ENCODE measurements around the gene STK32C.
"Not testable (repeated sequence)": the region's sequence is repeated elsewhere in the genome, so short reads cannot be mapped to it uniquely, and the experiment has no call there.

STK32C gene

DNA sequence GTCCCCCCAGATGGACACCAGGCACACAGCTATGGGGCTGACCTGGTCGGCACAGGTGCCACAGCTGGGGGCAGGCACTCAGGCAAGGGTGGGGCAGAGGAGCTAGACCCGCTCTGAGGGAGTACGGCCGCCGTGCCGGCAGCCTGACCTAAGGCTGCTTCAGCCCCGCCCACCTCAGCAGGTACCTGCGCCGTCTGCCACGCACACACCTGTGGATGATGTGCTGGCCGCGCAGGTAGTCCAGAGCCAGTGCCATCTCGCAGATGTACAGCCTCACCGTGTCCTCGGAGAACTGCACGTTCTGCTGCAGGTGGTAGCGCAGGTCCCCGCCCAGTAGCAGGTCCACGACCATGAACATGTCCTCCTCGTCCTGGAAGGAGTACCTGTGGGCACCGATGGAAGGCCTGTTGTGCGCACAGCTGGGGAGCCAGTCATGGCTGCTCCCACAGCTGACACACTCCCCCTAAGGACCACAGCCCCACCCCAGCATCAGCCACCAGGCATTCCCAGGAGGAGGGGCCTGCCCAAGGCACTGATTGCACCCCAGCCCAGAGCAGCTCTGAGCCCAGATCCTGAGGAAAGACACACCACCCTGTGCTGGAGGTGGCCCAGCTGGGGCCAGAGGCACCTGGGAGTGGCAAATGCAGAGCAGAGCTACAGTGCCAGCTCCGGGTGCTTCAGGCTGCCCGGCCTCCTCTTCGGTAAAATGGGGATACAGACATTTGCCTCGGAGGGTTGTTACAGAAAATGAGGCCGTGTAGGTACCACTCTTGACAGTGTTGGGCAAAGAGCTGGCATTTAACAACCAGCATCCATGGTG lies 81.0 kb downstream of the STK32C start:
- no peak for DNase-seq

DNA sequence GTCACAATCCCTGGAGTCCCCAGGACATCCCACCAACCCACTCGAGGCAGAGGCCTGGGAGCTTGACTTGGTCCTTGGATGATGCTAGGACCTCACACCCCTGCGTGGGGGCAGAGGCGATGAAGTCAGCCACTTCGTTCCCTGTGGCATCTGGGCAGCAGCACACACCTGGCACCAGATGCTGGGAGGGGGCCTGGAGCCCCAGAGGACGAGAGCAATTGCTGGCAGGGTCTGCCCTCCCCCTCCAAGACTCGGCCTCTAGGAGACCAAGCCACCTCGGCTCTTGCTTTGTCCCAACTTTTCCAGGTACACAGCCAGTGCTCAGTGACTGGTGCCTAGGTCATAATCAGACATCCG lies 81.9 kb downstream of the STK32C start:
- no peak for DNase-seq

DNA sequence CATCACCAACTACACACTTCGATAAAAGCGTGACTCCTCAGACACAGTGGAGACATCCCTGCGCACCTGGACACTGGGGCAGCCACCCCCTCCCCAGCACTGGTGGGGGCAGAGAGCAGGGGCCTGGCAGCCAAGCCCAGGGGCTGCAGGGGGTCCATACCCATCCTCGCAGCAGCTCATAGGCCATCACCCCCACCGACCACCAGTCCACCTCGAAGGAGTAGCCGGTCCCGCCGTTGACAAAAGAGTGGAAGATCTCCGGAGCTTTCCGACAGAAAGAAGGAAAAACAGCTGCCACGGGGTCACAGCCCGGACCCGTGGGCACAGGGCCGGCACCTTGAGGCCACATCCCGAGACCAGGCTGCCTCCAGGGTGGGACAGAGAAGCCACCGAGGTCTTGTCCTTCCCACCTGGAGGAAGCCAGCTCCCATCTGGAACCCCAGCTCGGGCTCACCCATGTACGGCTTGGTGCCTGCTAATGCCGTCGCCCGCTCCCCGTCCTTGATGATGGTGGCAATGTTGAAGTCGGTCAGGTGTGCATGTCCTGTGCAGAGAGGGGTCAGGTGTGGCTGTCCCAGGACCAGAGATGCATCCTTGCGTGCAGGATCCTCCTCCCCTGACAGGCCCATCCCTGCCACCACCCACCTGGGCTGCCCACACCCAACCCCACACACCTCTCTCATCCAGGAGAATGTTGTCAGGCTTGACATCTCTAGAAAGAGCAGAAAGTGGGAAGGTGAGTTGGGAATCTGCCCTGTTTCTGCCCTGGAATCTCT lies 82.5 kb downstream of the STK32C start:
- DNase-seq = no peak

- no peak for DNase-seq
These were observed 83.2 kb downstream of the STK32C start for GRCh38 chr10:132224343-132225072.

DNA sequence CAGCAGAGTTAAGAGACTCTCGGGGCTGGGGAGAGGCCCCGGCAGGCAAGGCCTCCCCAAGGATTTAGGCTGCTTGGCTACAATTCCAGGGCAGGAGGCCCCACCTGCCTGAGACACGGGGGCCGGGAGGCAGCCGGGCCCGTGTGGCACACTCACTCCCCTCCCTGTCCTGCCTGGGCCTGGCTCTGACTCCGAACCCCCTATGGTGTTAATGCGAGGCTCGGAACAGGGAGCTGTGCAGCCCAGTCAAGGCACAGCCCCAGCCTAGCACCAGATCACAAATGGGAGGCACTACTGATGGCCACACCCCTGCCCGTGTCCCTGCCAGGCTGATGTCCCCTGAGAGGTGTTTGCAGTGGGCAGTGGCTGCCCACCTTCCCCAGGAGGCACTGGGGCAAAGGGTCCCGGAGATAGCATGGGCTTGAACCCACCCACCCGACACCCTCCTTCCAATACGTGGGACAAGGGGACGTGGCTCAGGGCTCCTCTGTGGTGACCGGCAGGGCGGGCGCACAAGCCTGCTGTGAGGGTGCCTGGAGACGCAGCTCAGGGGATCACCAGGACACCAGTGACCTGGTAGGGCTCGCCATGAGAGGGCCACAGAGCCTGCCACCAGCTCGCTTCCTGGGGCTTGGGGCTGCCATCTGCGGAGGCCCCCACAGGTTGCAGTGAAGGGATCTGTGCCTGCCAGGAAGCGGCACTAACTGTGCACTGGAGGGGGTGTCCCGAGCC lies 84.0 kb downstream of the STK32C start:
- DNase-seq = no peak

- DNase-seq = no peak
These were observed 84.6 kb downstream of the STK32C start for GRCh38 chr10:132223156-132223590.

GRCh38 chr10:132222726-132223125 lies 85.0 kb downstream of the STK32C start:
- DNase-seq = no peak

GRCh38 chr10:132220996-132221395 lies 86.8 kb downstream of the STK32C start:
- DNase-seq = not testable (repeated sequence)

- DNase-seq = no peak
These were observed 87.7 kb downstream of the STK32C start for GRCh38 chr10:132220061-132220460.

DNA sequence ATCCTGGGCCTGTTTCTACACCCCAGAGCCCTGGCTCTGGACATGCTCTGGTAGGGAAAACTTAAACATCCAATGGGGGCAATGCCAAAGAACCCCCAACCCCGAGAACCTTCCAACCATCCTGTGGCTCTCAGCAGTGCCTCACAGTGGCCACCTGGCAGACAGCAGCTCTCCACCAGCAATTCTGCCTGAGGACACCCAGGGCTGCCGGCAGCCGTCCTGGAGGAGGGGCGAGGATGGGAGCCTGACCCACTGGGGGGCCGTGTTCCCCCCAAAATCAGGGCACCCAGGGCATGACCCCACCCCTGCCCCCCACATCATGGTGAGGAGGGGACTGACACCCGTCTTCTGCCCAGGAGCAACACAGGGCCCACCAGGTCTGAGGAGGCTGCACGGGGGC lies 88.3 kb downstream of the STK32C start:
- no peak for DNase-seq

- DNase-seq = not testable (repeated sequence)
These were observed 91.3 kb downstream of the STK32C start for GRCh38 chr10:132216441-132216840.

- DNase-seq = no peak
These were observed 93.8 kb downstream of the STK32C start for GRCh38 chr10:132213917-132214316.

DNA sequence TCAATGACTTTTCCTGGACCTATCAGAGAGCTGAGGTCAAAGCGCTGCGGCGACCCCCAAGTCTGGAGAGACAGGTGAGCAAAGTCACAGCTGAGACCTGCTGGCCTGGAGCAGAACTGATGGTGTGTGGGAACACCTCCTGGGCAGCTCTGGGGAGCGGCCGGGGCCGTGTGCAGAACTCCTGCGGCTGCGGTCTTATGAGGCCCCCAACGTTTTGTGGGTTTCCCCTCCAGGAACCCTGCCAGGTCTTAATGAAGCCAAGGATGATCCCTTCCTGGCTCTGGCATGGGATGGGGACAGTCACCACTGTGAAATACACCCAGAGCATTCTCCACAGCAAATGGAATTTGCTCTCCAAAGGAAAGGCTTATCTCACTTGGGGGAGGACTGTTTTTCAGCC lies 94.9 kb downstream of the STK32C start:
- DNase-seq = no peak

DNA sequence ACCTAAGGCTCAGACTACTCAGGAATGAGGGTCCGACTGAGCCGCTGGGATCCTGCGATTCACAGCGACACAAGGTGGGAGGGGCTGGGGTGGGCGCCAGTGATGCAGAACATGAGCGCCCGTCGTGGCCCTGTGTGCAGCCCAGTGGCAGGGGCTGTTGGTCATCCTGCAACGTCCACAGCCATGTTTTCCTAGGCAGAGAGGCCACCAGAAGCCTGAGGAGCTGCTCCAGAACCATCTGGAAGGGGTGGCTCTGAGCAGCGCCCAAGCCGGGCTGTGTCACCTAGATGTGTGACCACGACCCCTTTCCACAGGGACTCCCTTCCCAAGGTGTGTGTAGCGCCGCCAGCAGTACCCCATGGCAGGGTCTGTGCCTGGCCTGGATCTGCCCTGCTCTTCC lies 96.5 kb downstream of the STK32C start:
- DNase-seq = no peak

- DNase-seq = no peak
These were observed 97.0 kb downstream of the STK32C start for GRCh38 chr10:132210766-132211165.

GRCh38 chr10:132209978-132210530 lies 97.7 kb downstream of the STK32C start:
- no peak for DNase-seq

- DNase-seq = no peak
These were observed 98.6 kb downstream of the STK32C start for GRCh38 chr10:132209130-132209529.

- DNase-seq = no peak
These were observed 99.2 kb downstream of the STK32C start for GRCh38 chr10:132208462-132209050.

DNA sequence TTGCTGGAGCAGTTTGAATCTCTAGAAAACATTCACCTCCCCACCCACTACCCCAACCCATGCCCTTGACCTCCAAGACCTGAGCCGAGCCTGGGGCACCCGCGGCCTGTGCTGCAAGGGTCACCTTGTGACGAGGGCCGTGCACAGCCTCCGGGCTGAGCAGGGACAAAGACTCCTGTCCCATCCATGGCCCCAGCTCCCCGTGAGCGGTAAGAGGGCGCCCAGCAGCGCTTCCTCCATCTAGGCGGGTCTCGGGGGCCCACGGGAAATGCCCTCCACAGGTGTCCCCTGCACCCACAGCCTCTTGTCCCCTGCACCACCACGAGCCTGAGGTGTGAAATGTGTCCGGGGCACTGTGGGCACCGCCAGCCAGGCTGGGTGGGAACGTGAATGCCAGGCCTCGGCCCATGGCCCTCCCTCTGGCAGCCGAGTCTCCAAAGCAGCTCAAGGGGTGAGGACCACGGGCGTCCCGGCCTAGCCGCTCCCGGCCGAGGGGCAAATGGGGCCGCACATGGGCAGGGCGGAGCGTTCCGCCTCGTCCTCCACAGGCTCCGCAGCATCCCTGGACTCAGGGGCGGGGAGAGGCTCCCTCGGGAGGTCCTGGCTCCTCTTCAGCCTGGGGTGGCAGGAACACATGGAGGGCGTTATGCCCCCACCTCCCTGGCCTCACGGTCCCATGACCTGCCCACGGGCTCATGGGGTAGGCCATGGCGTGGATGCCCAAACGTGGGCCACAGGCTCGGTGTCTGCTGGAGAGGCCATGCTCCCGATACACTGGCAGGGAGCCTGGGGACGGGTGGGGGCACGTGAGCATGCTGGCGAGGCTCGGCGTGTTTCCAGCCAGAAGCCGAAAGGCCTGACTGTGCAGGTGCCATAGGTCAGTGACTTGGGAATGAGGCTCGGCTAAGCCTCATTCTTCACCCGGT lies 100.0 kb downstream of the STK32C start:
- DNase-seq = no peak

DNA sequence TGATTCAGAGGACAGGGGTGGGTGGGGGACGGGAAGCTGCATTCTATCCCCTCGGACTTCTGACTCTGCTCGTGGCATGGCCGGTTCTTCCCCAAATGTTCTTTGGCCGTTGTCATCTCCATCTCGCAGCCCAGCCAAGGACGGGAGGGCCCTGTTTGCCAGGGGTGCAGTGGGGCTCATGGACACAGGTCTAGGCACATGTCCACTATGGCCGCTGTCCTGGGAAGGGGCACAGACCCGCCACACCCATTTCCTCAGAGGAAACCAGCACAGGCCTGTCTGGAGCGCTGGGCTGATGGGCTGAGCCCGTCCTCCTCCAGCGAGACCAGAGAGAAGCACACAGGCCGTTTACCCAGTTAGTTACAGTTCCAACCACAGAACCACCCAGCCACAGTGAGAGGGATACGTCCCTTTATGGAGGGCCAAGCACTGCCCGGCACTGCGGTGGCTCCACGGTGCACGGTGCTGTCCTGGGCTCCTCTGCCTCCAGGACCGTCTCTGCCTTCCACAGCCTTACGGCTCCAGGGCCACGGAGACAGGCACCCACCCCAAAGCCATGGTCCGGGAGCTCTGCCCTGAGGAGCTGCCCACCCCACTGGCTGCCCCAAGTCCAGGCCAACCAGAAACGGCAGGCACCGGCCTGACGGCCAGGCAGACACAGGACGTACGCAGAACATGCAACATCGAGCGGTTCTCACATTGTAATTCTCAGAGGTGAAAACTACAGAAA lies 100.8 kb downstream of the STK32C start:
- DNase-seq = no peak
